Smooth muscle cell (in vitro differentiated cells): ENCODE measurements around the gene CDH12. TPM values are rescaled to one million over a fixed set of nuclear protein-coding genes. Genes with fewer than 3 reads are reported as not detected.

Experiments
- DNase-seq: peaks from one replicate; lab custom pipeline; 2025; ENCODE audit not compliant: unreplicated experiment; lab: John Stamatoyannopoulos, UW
- H2AFZ ChIP-seq: fragments of 200-600 bp; sonication (generic); 2 replicates; pipeline ENCODE4 v1.6.0; 2016; ENCODE audit warnings: antibody characterized with exemption, low read depth, mild to moderate bottlenecking
- H3F3A ChIP-seq: fragments of 200-600 bp; sonication (generic); 2 replicates; pipeline ENCODE4 v1.6.0; 2017; ENCODE audit warnings: antibody characterized with exemption, low read depth
- H3K27ac ChIP-seq: fragments of 200-600 bp; sonication (generic); 2 replicates; pipeline ENCODE4 v1.5.1; 2016; ENCODE audit warnings: low read depth, mild to moderate bottlenecking
- H3K27me3 ChIP-seq: fragments of 200-600 bp; sonication (generic); 2 replicates; pipeline ENCODE4 v1.6.1; 2016; ENCODE audit warnings: low read depth, mild to moderate bottlenecking
- H3K36me3 ChIP-seq: fragments of 200-600 bp; sonication (generic); 2 replicates; pipeline ENCODE4 v1.5.1; 2016; ENCODE audit warnings: low read depth
- H3K4me1 ChIP-seq: fragments of 200-600 bp; sonication (generic); 2 replicates; pipeline ENCODE4 v1.5.1; 2016; ENCODE audit warnings: low read depth
- H3K4me2 ChIP-seq: fragments of 200-600 bp; sonication (generic); 2 replicates; pipeline ENCODE4 v1.6.0; 2016; ENCODE audit warnings: mild to moderate bottlenecking
- H3K4me3 ChIP-seq: fragments of 200-600 bp; sonication (generic); 2 replicates; pipeline ENCODE4 v1.5.1; 2016; ENCODE audit warnings: mild to moderate bottlenecking
- H3K79me2 ChIP-seq: fragments of 200-600 bp; sonication (generic); 2 replicates; pipeline ENCODE4 v1.6.0; 2016; ENCODE audit warnings: low read depth, mild to moderate bottlenecking
- H3K9ac ChIP-seq: fragments of 200-600 bp; sonication (generic); 2 replicates; pipeline ENCODE4 v1.6.0; 2016; ENCODE audit warnings: low read depth
- H3K9me3 ChIP-seq: fragments of 200-600 bp; sonication (generic); replicated peaks from 2 replicates; pipeline ENCODE4 v1.5.1; 2016; ENCODE audit warnings: low read depth
- H4K20me1 ChIP-seq: fragments of 200-600 bp; sonication (generic); 2 replicates; pipeline ENCODE4 v1.6.0; 2016; ENCODE audit warnings: low read depth
- CTCF ChIP-seq: fragments of 200-600 bp; sonication (generic); IDR thresholded peaks from 2 replicates; pipeline ENCODE4 v1.5.1; 2017; ENCODE audit warnings: borderline replicate concordance, mild to moderate bottlenecking, antibody characterized with exemption; ENCODE audit not compliant: insufficient read depth, poor library complexity, severe bottlenecking
- WGBS: methylation state at CpG from one replicate; pipeline ENCODE4 v1.1.7; 2016; ENCODE audit warnings: low lambda C conversion rate; 5-methylcytosine and 5-hydroxymethylcytosine counted together
- polyA plus RNA-seq: library from polyadenylated mRNA; unstranded; fragments of >200 nt; fragmentation: Nextera tagmentation; extraction: Ambion mirVana; gene quantifications from 2 replicates; pipeline ENCODE4 v1.2.1, GENCODE V29; 2016
- total RNA-seq: library from RNA; depleted of rRNA; stranded (reverse); fragments of >200 nt; gene quantifications from 2 replicates; pipeline ENCODE4 v1.2.3, GENCODE V29; 2014

Gene CDH12
- total and polyA plus RNA-seq, 2 experiments from 2014 or later: not detected

GRCh38 chr5:22432905-22433304 is 420.2 kb downstream of the CDH12 start:
- H2AFZ ChIP-seq: no peak overlapping the region
- no peak for TF ChIP-seq CTCF
- H3K4me2 ChIP-seq: no peak overlapping the region
- H3K9me3 ChIP-seq: no peaks in the 10 kb centered on the region
- H3K4me1 ChIP-seq: no peaks in the 10 kb centered on the region
- no peak overlapping the region for H3K27ac ChIP-seq
- H3K27me3 ChIP-seq: no peaks in the 10 kb centered on the region
- no peak overlapping the region for H3K4me3 ChIP-seq
- no peaks in the 10 kb centered on the region for H4K20me1 ChIP-seq
- no peaks in the 10 kb centered on the region for H3K79me2 ChIP-seq
- DNase-seq: no peak
- H3F3A ChIP-seq: no peaks in the 10 kb centered on the region
- no peak overlapping the region for H3K9ac ChIP-seq
- no peaks in the 10 kb centered on the region for H3K36me3 ChIP-seq
- 91% methylated on average over 2 of the region's 2 CpGs for WGBS

DNA sequence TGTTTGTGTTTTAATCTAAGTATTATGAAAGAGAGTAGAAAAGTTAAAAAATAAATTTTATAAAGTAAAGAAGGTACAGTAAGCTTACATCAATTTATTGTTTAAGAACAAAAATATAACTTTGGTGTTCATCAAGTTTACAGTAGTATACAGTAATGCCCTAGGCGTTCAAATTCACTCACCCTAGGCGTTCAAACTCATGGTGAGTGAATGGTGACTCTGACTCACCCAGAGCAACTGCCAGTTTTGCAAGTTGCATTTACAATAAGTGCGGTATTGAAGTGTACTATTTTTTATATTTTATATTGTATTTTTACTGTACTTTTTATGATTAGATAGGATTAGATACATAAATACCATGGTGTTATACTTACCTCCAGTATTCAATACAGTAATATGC is 421.3 kb downstream of the CDH12 start:
- H3K4me3 ChIP-seq: no peak overlapping the region
- H3K27me3 ChIP-seq: no peaks in the 10 kb centered on the region
- H3K9me3 ChIP-seq: no peaks in the 10 kb centered on the region
- 76% methylated on average over 3 of the region's 3 CpGs for WGBS
- H3K4me2 ChIP-seq: no peak overlapping the region
- TF ChIP-seq CTCF: no peak
- H4K20me1 ChIP-seq: no peaks in the 10 kb centered on the region
- H3F3A ChIP-seq: no peaks in the 10 kb centered on the region
- no peak for DNase-seq
- no peaks in the 10 kb centered on the region for H3K79me2 ChIP-seq
- H2AFZ ChIP-seq: no peak overlapping the region
- H3K9ac ChIP-seq: no peak overlapping the region
- H3K27ac ChIP-seq: no peak overlapping the region
- H3K36me3 ChIP-seq: no peaks in the 10 kb centered on the region
- no peaks in the 10 kb centered on the region for H3K4me1 ChIP-seq

- Histone ChIP-seq H3K4me3 (no peak overlapping the region), H3K36me3 (no peaks in the 10 kb centered on the region), H3F3A (no peaks in the 10 kb centered on the region), H3K27me3 (no peaks in the 10 kb centered on the region), H3K4me2 (no peak overlapping the region), H3K9ac (no peak overlapping the region), H3K27ac (no peak overlapping the region), H3K9me3 (no peaks in the 10 kb centered on the region), H4K20me1 (no peaks in the 10 kb centered on the region), H3K4me1 (no peaks in the 10 kb centered on the region), H3K79me2 (no peaks in the 10 kb centered on the region), H2AFZ (no peak overlapping the region)
- no peak for DNase-seq
- 80% methylated on average over 2 of the region's 2 CpGs for WGBS
- TF ChIP-seq CTCF: no peak
Measured at GRCh38 chr5:22431406-22431805, 421.7 kb downstream of the CDH12 start.

DNA sequence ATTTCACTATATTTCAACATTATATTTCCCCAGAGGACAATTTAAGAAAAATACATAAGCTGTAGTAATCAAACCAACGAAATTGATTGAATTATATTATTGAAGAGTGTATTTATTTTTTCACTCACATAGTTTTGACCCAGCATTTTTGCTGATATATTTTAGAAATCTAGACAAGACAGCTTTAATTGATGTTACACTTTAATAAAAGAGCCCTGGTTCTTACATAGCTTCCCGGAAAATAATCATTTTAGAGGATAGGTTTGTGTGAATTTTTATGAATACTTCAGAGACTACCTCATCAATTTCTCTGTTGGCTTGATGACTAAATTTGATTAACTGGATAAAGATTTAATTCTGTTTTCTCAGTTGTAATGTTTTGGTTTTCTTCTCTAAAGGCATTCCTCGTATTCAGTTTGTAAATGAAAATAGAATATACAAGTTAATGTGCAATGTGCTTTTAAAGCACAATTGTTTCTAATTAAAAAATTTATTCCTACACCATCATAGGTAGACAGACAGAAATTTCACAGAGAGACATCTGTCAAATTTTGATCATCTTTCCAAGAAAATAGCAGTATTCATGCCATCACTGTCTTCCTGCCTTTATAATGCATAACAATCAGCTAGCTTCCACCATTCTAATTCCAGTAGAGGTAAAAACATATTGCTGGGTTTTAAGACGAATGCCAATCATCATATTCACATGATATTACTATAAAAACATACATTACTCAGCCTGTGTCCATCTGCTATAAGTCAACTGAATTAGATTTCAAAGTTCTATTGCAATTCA is 441.4 kb downstream of the CDH12 start:
- H3K36me3 ChIP-seq: no peaks in the 10 kb centered on the region
- H3K27me3 ChIP-seq: no peaks in the 10 kb centered on the region
- H2AFZ ChIP-seq: no peak overlapping the region
- no peak overlapping the region for H3K9ac ChIP-seq
- H3K4me1 ChIP-seq: no peaks in the 10 kb centered on the region
- H3F3A ChIP-seq: no peaks in the 10 kb centered on the region
- no peak overlapping the region for H3K4me3 ChIP-seq
- no peak overlapping the region for H3K4me2 ChIP-seq
- DNase-seq: no peak
- WGBS: 49% methylated on average over 4 of the region's 4 CpGs
- H4K20me1 ChIP-seq: no peaks in the 10 kb centered on the region
- H3K27ac ChIP-seq: no peak overlapping the region
- no peaks in the 10 kb centered on the region for H3K79me2 ChIP-seq
- no peaks in the 10 kb centered on the region for H3K9me3 ChIP-seq
- no peak for TF ChIP-seq CTCF
